T-cell (primary cell): ENCODE data around the gene LRP1B. TPM values are rescaled to one million over a fixed set of nuclear protein-coding genes. Genes with fewer than 3 reads are reported as not detected.
"Not testable (repeated sequence)": the region's sequence is repeated elsewhere in the genome, so short reads cannot be mapped to it uniquely, and the experiment has no call there.

Source experiments
- ATAC-seq, 4 experiments: fragments of 200-7000 bp in 3 of 4; fragments of 150-1000 bp in 1 of 4; cut with Tn5 transposase; replicated peaks in 1 of 4; 1 replicate in 3 of 4; 2 replicates in 1 of 4; pipeline ENCODE4 v1.10.0; 2021; ENCODE audit warnings: moderate library complexity in 3 of 4, mild to moderate bottlenecking in 2 of 4, moderate number of reproducible peaks in 1 of 4
- CTCF ChIA-PET, 2 donors: fragments of 300-600 bp; sonication (Branson Sonifier 250); formaldehyde crosslinking; loops; one replicate each; lab custom pipeline; 2022; ENCODE audit warnings: antibody characterized with exemption in 2 of 2; lab: Charles Lee
- POLR2A ChIA-PET, 2 donors: fragments of 300-600 bp; sonication (Branson Sonifier 250); formaldehyde crosslinking; loops; one replicate each; lab custom pipeline; 2022; ENCODE audit warnings: antibody characterized with exemption in 2 of 2; lab: Charles Lee
- DNase-seq, 35 experiments: peaks; one replicate each; pipeline versions ENCODE4 v3.0.0 to v3.0.0-alpha.2; 2013 to 2023
- H3K27ac ChIP-seq: one replicate; pipeline ENCODE4 v1.5.1; 2013; ENCODE audit warnings: low read length
- H3K27me3 ChIP-seq, 2 experiments: replicated peaks in 1 of 2; 1 replicate in 1 of 2; 2 replicates in 1 of 2; pipeline versions ENCODE4 v1.6.1 to v1.7.0; 2013; ENCODE audit warnings: low read length in 1 of 2, mixed read lengths in 1 of 2; ENCODE audit not compliant: control insufficient read depth in 2 of 2, insufficient read depth in 2 of 2; ENCODE audit errors: extremely low read depth in 1 of 2
- H3K36me3 ChIP-seq, 2 donors: 1 replicate in 1 of 2; 2 replicates in 1 of 2; pipeline versions ENCODE4 v1.6.1 to v1.7.0; 2013; ENCODE audit warnings: low read length in 1 of 2; ENCODE audit not compliant: control insufficient read depth in 2 of 2, insufficient read depth in 1 of 2; ENCODE audit errors: extremely low read depth in 1 of 2
- H3K4me1 ChIP-seq, 2 experiments: 1 replicate in 1 of 2; 2 replicates in 1 of 2; pipeline versions ENCODE4 v1.6.1 to v1.7.0; 2013; ENCODE audit warnings: low read length in 2 of 2, mixed read lengths in 1 of 2; ENCODE audit not compliant: insufficient read depth in 2 of 2, control insufficient read depth in 1 of 2; ENCODE audit errors: extremely low read depth in 1 of 2
- H3K4me3 ChIP-seq, 2 donors: 1 replicate in 1 of 2; 2 replicates in 1 of 2; pipeline versions ENCODE4 v1.5.1 to v1.7.0; 2013; ENCODE audit warnings: mild to moderate bottlenecking in 2 of 2, low read length in 1 of 2, moderate library complexity in 1 of 2; ENCODE audit not compliant: control insufficient read depth in 1 of 2; ENCODE audit errors: extremely low read depth in 1 of 2
- H3K9me3 ChIP-seq: 2 replicates; pipeline ENCODE4 v1.7.0; 2013
- H3K27ac Mint-ChIP-seq, 2 donors: one replicate each; pipeline ENCODE4 v1.8.0; 2020 to 2021; ENCODE audit warnings: mild to moderate bottlenecking in 2 of 2, mixed read lengths in 2 of 2
- H3K27me3 Mint-ChIP-seq, 2 donors: one replicate each; pipeline ENCODE4 v1.8.0; 2021 to 2022; ENCODE audit warnings: mixed read lengths in 2 of 2
- H3K36me3 Mint-ChIP-seq: one replicate; pipeline ENCODE4 v1.8.0; 2021; ENCODE audit warnings: mixed read lengths
- H3K4me1 Mint-ChIP-seq, 3 donors: one replicate each; pipeline ENCODE4 v1.8.0; 2020 to 2022; ENCODE audit warnings: mixed read lengths in 3 of 3, mild to moderate bottlenecking in 1 of 3
- H3K4me3 Mint-ChIP-seq, 3 donors: one replicate each; pipeline ENCODE4 v1.8.0; 2020 to 2022; ENCODE audit warnings: mild to moderate bottlenecking in 3 of 3, mixed read lengths in 3 of 3, moderate library complexity in 3 of 3
- H3K9me3 Mint-ChIP-seq, 3 donors: one replicate each; pipeline ENCODE4 v1.8.0; 2020 to 2022; ENCODE audit warnings: mixed read lengths in 3 of 3
- WGBS: methylation state at CpG from one replicate; pipeline ENCODE4 v1.1.5; 2013; ENCODE audit warnings: missing lambda C conversion rate; ENCODE audit not compliant: insufficient coverage; 5-methylcytosine and 5-hydroxymethylcytosine counted together
- total RNA-seq, 35 experiments: library from RNA in 6 of 35; stranded (reverse) in 6 of 35; fragments of 120-200 nt in 1 of 35; gene quantifications; one replicate each; pipeline versions ENCODE4 v1.2.1 to v1.2.4 and lab custom pipeline; 2013 to 2026

Gene LRP1B
- total RNA-seq, 5 donors from 2014 or later (not counting 1 experiment from before 2014, with no cell fraction given), result not detected

- Mint-ChIP-seq H3K36me3 (no peaks in the 10 kb centered on the region), H3K4me3 (no peak overlapping the region), H3K27ac (no peak overlapping the region), H3K9me3 (peaks cover 2 to 12% (median 4%) of the 10 kb centered on the region in 3 donors), H3K4me1 (no peaks in the 10 kb centered on the region), H3K27me3 (no peaks in the 10 kb centered on the region)
- H3K4me1 ChIP-seq, result no peaks in the 10 kb centered on the region
- H3K9me3 ChIP-seq, result no peaks in the 10 kb centered on the region
- DNase-seq (no peak), ATAC-seq (no peak)
- H3K4me3 ChIP-seq, result no peak overlapping the region
- POLR2A ChIA-PET, result no interaction called here
- H3K27me3 ChIP-seq, result no peaks in the 10 kb centered on the region
- no CpG with 5 or more reads among the region's 1 CpG for WGBS
- CTCF ChIA-PET, result no interaction called here
- H3K27ac ChIP-seq, result no peak overlapping the region
- H3K36me3 ChIP-seq, result no peaks in the 10 kb centered on the region
These were observed 1844.4 kb downstream of the LRP1B start for GRCh38 chr2:140286377-140286776.

- H3K4me3 Mint-ChIP-seq, H3K27me3 Mint-ChIP-seq, H3K36me3 Mint-ChIP-seq, H3K4me3 ChIP-seq, H3K27me3 ChIP-seq, H3K9me3 ChIP-seq, POLR2A ChIA-PET, H3K27ac ChIP-seq, CTCF ChIA-PET, ATAC-seq, H3K4me1 ChIP-seq, H3K36me3 ChIP-seq, H3K4me1 Mint-ChIP-seq, DNase-seq, H3K27ac Mint-ChIP-seq: not testable (repeated sequence)
- H3K9me3 Mint-ChIP-seq, result peaks cover 3 to 27% (median 19%) of the 10 kb centered on the region in 3 donors
- WGBS, result no CpG with 5 or more reads among the region's 5 CpGs
These were observed 1853.5 kb downstream of the LRP1B start for GRCh38 chr2:140277344-140277743.

- Histone ChIP-seq H3K27me3 (no peaks in the 10 kb centered on the region), H3K36me3 (no peaks in the 10 kb centered on the region), H3K27ac (no peak overlapping the region), H3K4me3 (no peak overlapping the region), H3K9me3 (no peaks in the 10 kb centered on the region), H3K4me1 (no peaks in the 10 kb centered on the region)
- Mint-ChIP-seq H3K4me3 (no peak overlapping the region), H3K4me1 (no peaks in the 10 kb centered on the region), H3K27me3 (no peaks in the 10 kb centered on the region), H3K9me3 (peaks cover 3 to 24% (median 19%) of the 10 kb centered on the region in 3 donors), H3K27ac (no peak overlapping the region), H3K36me3 (no peaks in the 10 kb centered on the region)
- CTCF ChIA-PET, result no interaction called here
- no peak for ATAC-seq
- no peak for DNase-seq
- no CpG with 5 or more reads among the region's 1 CpG for WGBS
- POLR2A ChIA-PET, result no interaction called here
These were observed 1854.2 kb downstream of the LRP1B start for GRCh38 chr2:140276661-140277060.

GRCh38 chr2:140275427-140275826 is 1855.4 kb downstream of the LRP1B start:
- H3K4me3 Mint-ChIP-seq, result no peak overlapping the region
- WGBS, result 83% methylated on average over 1 of the region's 7 CpGs
- Histone ChIP-seq H3K4me1 (no peaks in the 10 kb centered on the region), H3K9me3 (no peaks in the 10 kb centered on the region), H3K27me3 (no peaks in the 10 kb centered on the region), H3K36me3 (no peaks in the 10 kb centered on the region), H3K27ac (no peak overlapping the region), H3K4me3 (no peak overlapping the region)
- no peaks in the 10 kb centered on the region for H3K27me3 Mint-ChIP-seq
- ATAC-seq, result no peak
- H3K36me3 Mint-ChIP-seq, result no peaks in the 10 kb centered on the region
- POLR2A ChIA-PET, result no interaction called here
- H3K4me1 Mint-ChIP-seq, result no peaks in the 10 kb centered on the region
- peaks cover 3 to 23% (median 19%) of the 10 kb centered on the region in 3 donors for H3K9me3 Mint-ChIP-seq
- DNase-seq, result no peak
- H3K27ac Mint-ChIP-seq, result no peak overlapping the region
- CTCF ChIA-PET, result no interaction called here

- Histone ChIP-seq H3K36me3 (no peaks in the 10 kb centered on the region), H3K27ac (no peak overlapping the region), H3K9me3 (no peaks in the 10 kb centered on the region), H3K27me3 (no peaks in the 10 kb centered on the region), H3K4me1 (no peaks in the 10 kb centered on the region), H3K4me3 (no peak overlapping the region)
- no CpG with 5 or more reads among the region's 5 CpGs for WGBS
- CTCF ChIA-PET, result no interaction called here
- no peak for ATAC-seq
- Mint-ChIP-seq H3K27me3 (no peaks in the 10 kb centered on the region), H3K36me3 (no peaks in the 10 kb centered on the region), H3K9me3 (peaks cover 3 to 19% (median 19%) of the 10 kb centered on the region in 3 donors), H3K4me3 (no peak overlapping the region), H3K4me1 (no peaks in the 10 kb centered on the region), H3K27ac (no peak overlapping the region)
- POLR2A ChIA-PET, result no interaction called here
- no peak for DNase-seq
These were observed 1855.9 kb downstream of the LRP1B start for GRCh38 chr2:140274891-140275290.

- H3K4me1 ChIP-seq, result no peaks in the 10 kb centered on the region
- H3K27me3 Mint-ChIP-seq, result no peaks in the 10 kb centered on the region
- ATAC-seq (no peak), DNase-seq (no peak)
- H3K36me3 ChIP-seq, result no peaks in the 10 kb centered on the region
- no peaks in the 10 kb centered on the region for H3K4me1 Mint-ChIP-seq
- H3K4me3 ChIP-seq, result no peak overlapping the region
- peaks cover 3 to 20% (median 18%) of the 10 kb centered on the region in 3 donors for H3K9me3 Mint-ChIP-seq
- no peak overlapping the region for H3K4me3 Mint-ChIP-seq
- no peaks in the 10 kb centered on the region for H3K27me3 ChIP-seq
- no peak overlapping the region for H3K27ac ChIP-seq
- no CpG with 5 or more reads among the region's 2 CpGs for WGBS
- H3K27ac Mint-ChIP-seq, result no peak overlapping the region
- ChIA-PET POLR2A (no interaction called here), CTCF (no interaction called here)
- H3K36me3 Mint-ChIP-seq, result no peaks in the 10 kb centered on the region
- no peaks in the 10 kb centered on the region for H3K9me3 ChIP-seq
These were observed 1856.9 kb downstream of the LRP1B start for GRCh38 chr2:140273958-140274357.

- no peak overlapping the region for H3K27ac ChIP-seq
- H3K36me3 Mint-ChIP-seq, result no peaks in the 10 kb centered on the region
- H3K9me3 ChIP-seq, result no peaks in the 10 kb centered on the region
- H3K4me3 Mint-ChIP-seq, result no peak overlapping the region
- DNase-seq (no peak), ATAC-seq (no peak)
- ChIA-PET CTCF (no interaction called here), POLR2A (no interaction called here)
- H3K4me3 ChIP-seq, result no peak overlapping the region
- no peaks in the 10 kb centered on the region for H3K4me1 Mint-ChIP-seq
- H3K9me3 Mint-ChIP-seq, result peaks cover 3 to 20% (median 17%) of the 10 kb centered on the region in 3 donors
- H3K4me1 ChIP-seq, result no peaks in the 10 kb centered on the region
- WGBS, result 100% methylated on average over 1 of the region's 4 CpGs
- no peaks in the 10 kb centered on the region for H3K36me3 ChIP-seq
- H3K27me3 Mint-ChIP-seq, result no peaks in the 10 kb centered on the region
- no peak overlapping the region for H3K27ac Mint-ChIP-seq
- H3K27me3 ChIP-seq, result no peaks in the 10 kb centered on the region
These were observed 1857.4 kb downstream of the LRP1B start for GRCh38 chr2:140273408-140273807.
